Effector CD8-positive, alpha-beta T cell (primary cell): Measurements from ENCODE around the gene ICAM4.
A peak's percentile ranks its signal among the peaks of the same experiment; 100 is the strongest.
"Not testable (repeated sequence)": the region's sequence is repeated elsewhere in the genome, so short reads cannot be mapped to it uniquely, and the experiment has no call there.

Experiments
- DNase-seq: peaks from one replicate; lab custom pipeline; 2025; lab: John Stamatoyannopoulos, UW

Gene ICAM4

DNA sequence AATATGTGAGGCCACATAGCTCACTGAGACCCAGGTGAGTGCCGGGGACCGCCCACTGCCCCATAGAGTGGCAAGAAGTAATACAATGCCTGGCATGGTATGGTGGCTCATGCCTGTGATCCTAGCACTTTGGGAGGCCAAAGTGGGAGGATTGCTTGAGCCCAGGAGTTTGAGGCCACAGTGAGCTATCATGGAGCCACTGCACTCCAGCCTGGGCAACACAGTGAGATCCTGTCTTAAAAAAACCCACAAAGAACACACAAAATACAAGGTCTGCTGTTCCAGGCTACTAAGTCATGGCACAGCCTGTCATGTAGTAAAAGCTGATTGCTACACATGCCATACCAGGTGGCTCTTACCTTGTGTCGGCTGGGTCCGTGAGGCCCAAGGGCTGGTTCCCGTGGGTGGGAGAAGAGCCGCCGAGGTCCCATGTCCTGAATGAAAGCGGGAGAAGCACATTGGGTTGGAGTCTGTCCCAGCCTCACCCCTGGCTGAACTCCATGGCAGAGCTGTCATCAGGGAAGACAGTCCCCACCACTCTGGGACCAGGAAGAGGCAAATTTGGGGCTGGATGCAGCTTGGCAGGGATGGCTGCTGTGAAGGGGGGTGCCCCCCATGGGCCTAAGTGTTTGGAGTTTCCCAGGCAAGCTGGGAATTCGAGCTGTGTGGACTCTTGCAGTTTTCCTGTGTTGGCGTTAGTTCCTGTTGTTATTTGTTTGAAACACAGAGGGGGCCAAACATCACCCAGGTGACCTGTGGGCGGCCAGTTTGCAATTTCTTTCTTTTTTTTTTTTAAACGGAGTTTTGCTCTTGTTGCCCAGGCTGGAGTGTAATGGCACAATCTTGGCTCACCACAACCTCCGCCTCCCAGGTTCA is 32.3 kb downstream of the ICAM4 start:
- no peak for DNase-seq

DNA sequence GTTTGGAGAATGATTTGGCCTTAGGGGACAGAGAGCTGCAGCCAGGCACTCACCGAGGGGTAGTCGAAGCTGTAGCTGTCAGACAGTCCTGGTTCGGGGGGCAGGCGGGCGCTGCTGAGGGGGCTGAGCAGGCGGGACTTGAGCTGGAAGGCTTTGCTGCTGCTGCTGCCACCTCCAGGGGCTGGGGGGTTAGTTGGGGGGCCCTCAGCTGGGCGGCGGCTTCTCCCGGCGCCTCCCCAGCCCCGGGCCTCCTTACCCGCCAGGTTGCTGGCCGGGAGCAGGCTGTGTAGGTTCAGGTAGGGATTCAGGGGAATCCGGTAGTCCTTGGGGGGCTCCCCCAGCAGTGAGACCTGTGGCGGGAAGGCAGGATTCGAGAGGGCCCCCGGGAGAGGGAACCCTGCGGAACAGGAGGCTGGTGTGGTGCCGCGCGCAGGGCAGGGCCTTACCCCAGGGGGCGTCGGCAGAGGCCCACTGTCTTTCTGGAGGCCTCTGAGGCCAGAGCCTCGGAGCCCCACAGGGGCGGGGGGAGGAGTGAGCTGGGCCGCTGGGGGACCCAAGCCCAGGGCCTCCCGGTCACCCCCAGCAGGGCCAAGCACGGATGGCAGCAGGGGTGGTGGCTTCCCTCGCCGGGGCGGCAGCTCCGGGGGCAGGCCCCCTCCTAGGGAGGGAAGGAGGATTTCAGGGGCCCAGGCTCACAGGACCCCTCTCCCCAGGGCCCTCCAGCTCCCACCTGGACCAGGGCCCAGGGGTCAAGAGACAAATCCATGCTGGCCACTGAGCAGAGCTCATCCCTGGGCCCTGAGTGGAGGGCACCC is 34.1 kb downstream of the ICAM4 start:
- DNase-seq = no peak

DNA sequence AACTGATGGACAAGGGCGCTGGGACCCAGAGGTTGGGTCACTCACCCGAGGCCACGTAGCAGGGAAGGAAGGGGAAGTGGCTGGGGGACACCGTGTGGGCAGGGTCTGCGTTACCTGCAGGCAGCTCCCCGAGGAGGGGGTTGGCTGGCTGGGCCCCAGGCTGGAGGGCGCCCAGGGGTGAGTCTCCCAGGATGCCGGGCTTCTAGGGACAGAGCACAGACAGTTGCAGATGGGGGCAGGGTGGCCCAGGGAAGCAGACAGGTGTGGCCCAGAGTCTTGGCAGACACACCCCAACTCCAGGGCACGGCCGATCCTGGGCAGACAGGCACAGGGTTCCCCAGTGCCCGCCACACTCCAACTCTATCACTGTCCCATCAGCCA is 34.7 kb downstream of the ICAM4 start:
- no peak for DNase-seq

GRCh38 chr19:10321874-10322835 is 35.4 kb downstream of the ICAM4 start:
- DNase-seq = no peak

GRCh38 chr19:10325732-10326131 is 39.0 kb downstream of the ICAM4 start:
- DNase-seq = no peak

- no peak for DNase-seq
These were observed 41.0 kb downstream of the ICAM4 start for GRCh38 chr19:10327793-10328192.

GRCh38 chr19:10328558-10329429 is 42.0 kb downstream of the ICAM4 start:
- no peak for DNase-seq

GRCh38 chr19:10329555-10329954 is 42.8 kb downstream of the ICAM4 start:
- DNase-seq = no peak

DNA sequence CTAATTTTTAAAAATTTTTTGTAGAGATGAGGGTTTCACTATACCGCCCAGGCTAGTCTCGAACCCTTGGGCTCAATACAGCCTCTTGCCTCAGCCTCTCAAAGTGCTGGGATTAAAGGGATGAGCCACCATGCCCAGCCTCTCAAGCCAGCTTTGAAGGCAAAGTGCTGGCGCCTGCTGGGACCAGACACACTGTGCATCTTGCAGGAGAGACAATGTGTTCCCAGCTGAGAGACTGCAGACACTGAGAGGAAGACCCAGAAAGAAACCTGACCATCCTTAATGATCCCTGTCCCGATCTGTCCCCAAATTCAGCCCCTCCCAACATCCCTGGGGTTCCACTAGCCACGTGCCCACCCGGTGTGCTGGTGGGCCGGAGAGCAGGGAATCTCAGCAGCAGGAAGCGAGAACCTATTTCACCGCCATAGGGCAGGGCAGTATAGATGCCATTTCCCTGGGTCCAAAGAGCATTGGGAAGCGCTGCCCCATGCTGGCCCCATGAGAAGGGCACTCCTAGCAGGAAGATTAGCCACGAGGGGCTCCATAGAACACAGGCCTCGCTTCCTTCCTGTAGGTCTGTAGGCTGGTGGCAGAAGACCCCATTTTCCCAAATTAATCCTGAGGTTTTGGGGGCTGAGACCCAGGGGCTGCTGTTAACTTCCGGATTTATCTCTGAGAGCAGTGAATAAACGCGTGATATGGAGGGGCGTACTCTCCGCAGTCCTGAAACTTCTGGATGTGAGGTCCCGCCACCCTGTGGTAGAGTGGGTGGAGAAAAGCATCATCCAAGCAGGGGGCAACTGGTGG is 45.6 kb downstream of the ICAM4 start:
- no peak for DNase-seq

- peak; percentile 93 for DNase-seq
These were observed 46.4 kb downstream of the ICAM4 start, which contains the start of gene RAVER1 for GRCh38 chr19:10332965-10333757. TSS of gene RAVER1 (minus strand) at chr19:10333529. CDS start at chr19:10333507, 22 bp downstream.

GRCh38 chr19:10333758-10334587 is 47.2 kb downstream of the ICAM4 start:
- no peak for DNase-seq

- peak; percentile 19 for DNase-seq
These were observed 48.0 kb downstream of the ICAM4 start for GRCh38 chr19:10334588-10335351.

- DNase-seq = no peak
These were observed 48.7 kb downstream of the ICAM4 start for GRCh38 chr19:10335352-10335985.

- DNase-seq = not testable (repeated sequence)
These were observed 50.0 kb downstream of the ICAM4 start for GRCh38 chr19:10336725-10337124.
